H1 (cell line): ENCODE data around the gene TCF7L1. TPM values are rescaled to one million over a fixed set of nuclear protein-coding genes. Genes with fewer than 3 reads are reported as not detected.
A peak's percentile ranks its signal among the peaks of the same experiment; 100 is the strongest.

ENCODE experiments used
- BACH1 ChIP-seq: IDR thresholded peaks from 2 replicates; pipeline ENCODE4 v1.6.1; 2012; ENCODE audit warnings: low read length, improper control_type of control experiment
- CHD7 ChIP-seq: fragments of 300-600 bp; sonication (generic); IDR thresholded peaks from 2 replicates; pipeline ENCODE4 v1.7.1; 2012; ENCODE audit warnings: low read length, moderate library complexity, mild to moderate bottlenecking, inconsistent platforms; ENCODE audit not compliant: insufficient replicate concordance
- HDAC2 ChIP-seq, 2 experiments: fragments of 300-600 bp in 1 of 2; sonication (generic) in 1 of 2; IDR thresholded peaks; 2 replicates each; pipeline ENCODE4 v1.6.1; 2011 to 2012; ENCODE audit warnings: low read depth in 2 of 2, low read length in 2 of 2, mild to moderate bottlenecking in 2 of 2, moderate library complexity in 2 of 2, borderline replicate concordance in 1 of 2, inconsistent platforms in 1 of 2
- HDAC6 ChIP-seq: IDR thresholded peaks from one replicate; pipeline ENCODE4 v1.7.1; 2012; ENCODE audit warnings: low read depth, mild to moderate bottlenecking, inconsistent platforms, low read length, moderate library complexity
- MAX ChIP-seq: IDR thresholded peaks from 2 replicates; pipeline ENCODE4 v1.6.1; 2012; ENCODE audit warnings: inconsistent platforms
- SP4 ChIP-seq: IDR thresholded peaks from 2 replicates; pipeline ENCODE4 v1.6.1; 2012; ENCODE audit warnings: low read length, inconsistent platforms
- TAF7 ChIP-seq: optimal IDR thresholded peaks from 2 replicates; pipeline ENCODE3; 2011; ENCODE audit warnings: low read depth, mild to moderate bottlenecking, inconsistent platforms, low read length, moderate library complexity, borderline replicate concordance
- TCF12 ChIP-seq: IDR thresholded peaks from 2 replicates; pipeline ENCODE4 v1.6.1; 2011; ENCODE audit warnings: low read depth, mild to moderate bottlenecking, low read length
- polyA plus RNA-seq, 7 experiments: library from polyadenylated mRNA; depleted of rRNA in 3 of 7; stranded (reverse) in 5 of 7; unstranded in 2 of 7; fragments of >200 nt in 5 of 7; fragments of 200-250 nt in 2 of 7; gene quantifications; 1 replicate in 5 of 7; 2 replicates in 1 of 7; 4 replicates in 1 of 7; pipeline versions ENCODE4 v1.2.1 to v1.2.3, GENCODE V29; 2011 to 2013; ENCODE audit warnings: missing spikeins in 2 of 7, mixed read lengths in 2 of 7
- total RNA-seq: library from RNA; stranded (reverse); fragmentation: NEBNext Ultra II Directional; extraction: Animal tissue kit (Norgen Biotek cat#: 25700); gene quantifications from 2 replicates; pipeline ENCODE4 v1.2.1, GENCODE V29; 2021

TCF7L1 gene
- total and polyA plus RNA-seq, 2 of the 8 experiments (the other 6 are each of a cell fraction or from before 2014, with no cell fraction given), result 27.5 to 108 TPM

GRCh38 chr2:85132834-85133637, at the start of gene TCF7L1 (continued):
- TF ChIP-seq BACH1 (peak; percentile 3; the same call in 1 of the 2 replicates), TCF12 (no peak), HDAC2 (IDR thresholded peaks at IDR 0.05; ENCODE audit: borderline replicate concordance in 1 of 2, low read depth in 2 of 2, low read length in 2 of 2) (peak in 1 of 2 experiments; percentile 76; a peak in 2 of 4 replicates), MAX (peak; percentile 36; the same call in 1 of the 2 replicates), HDAC6 (no peak), SP4 (peak; percentile 69; the same call in 1 of the 2 replicates), CHD7 (peak; percentile 38), TAF7 (peak; percentile 66)
